ENCODE results near the gene SLC38A3.
"Not testable (repeated sequence)": the region's sequence is repeated elsewhere in the genome, so short reads cannot be mapped to it uniquely, and the experiment has no call there.

Gene SLC38A3

GRCh38 chr3:50242381-50242770 is 37.3 kb downstream of the SLC38A3 start:
- no peak for TF ChIP-seq CTCF (IDR thresholded peaks at IDR 0.05)
- H3K4me3 ChIP-seq (ENCODE audit: low read depth in 1 of 2, low read length in 1 of 2), result peak overlapping the region; percentile 99 to 100
- H3K4me1 ChIP-seq (ENCODE audit: control insufficient read depth in 1 of 2, insufficient read depth in 1 of 2, low read depth in 1 of 2, low read length in 1 of 2), result peaks cover 94 to 98% of the 10 kb centered on the region in 2 experiments
- peak overlapping the region; percentile 100 for H3K27ac ChIP-seq
- H3K36me3 ChIP-seq, result peaks cover 57% of the 10 kb centered on the region
- no peaks in the 10 kb centered on the region for H3K27me3 ChIP-seq
- no peaks in the 10 kb centered on the region for H3K9me3 ChIP-seq

GRCh38 chr3:50242851-50243542 is 37.9 kb downstream of the SLC38A3 start:
- peaks cover 100% of the 10 kb centered on the region in 2 experiments for H3K4me1 ChIP-seq (ENCODE audit: control insufficient read depth in 1 of 2, insufficient read depth in 1 of 2, low read depth in 1 of 2, low read length in 1 of 2)
- H3K27ac ChIP-seq, result peak overlapping the region; percentile 100
- TF ChIP-seq CTCF (IDR thresholded peaks at IDR 0.05), result peak; percentile 96
- peak overlapping the region; percentile 99 to 100 for H3K4me3 ChIP-seq (ENCODE audit: low read depth in 1 of 2, low read length in 1 of 2)
- H3K27me3 ChIP-seq, result no peaks in the 10 kb centered on the region
- H3K36me3 ChIP-seq, result peaks cover 64% of the 10 kb centered on the region
- no peaks in the 10 kb centered on the region for H3K9me3 ChIP-seq

GRCh38 chr3:50243543-50243895 is 38.4 kb downstream of the SLC38A3 start:
- Histone ChIP-seq H3K36me3 (peaks cover 69% of the 10 kb centered on the region), H3K27me3 (no peaks in the 10 kb centered on the region), H3K9me3 (no peaks in the 10 kb centered on the region), H3K4me3 (ENCODE audit: low read depth in 1 of 2, low read length in 1 of 2) (peak overlapping the region; percentile 99 to 100), H3K4me1 (ENCODE audit: control insufficient read depth in 1 of 2, insufficient read depth in 1 of 2, low read depth in 1 of 2, low read length in 1 of 2) (peaks cover 100% of the 10 kb centered on the region in 2 experiments), H3K27ac (peak overlapping the region; percentile 100)
- TF ChIP-seq CTCF (IDR thresholded peaks at IDR 0.05), result no peak

- H3K4me1 ChIP-seq (ENCODE audit: control insufficient read depth in 1 of 2, insufficient read depth in 1 of 2, low read depth in 1 of 2, low read length in 1 of 2), result peaks cover 100% of the 10 kb centered on the region in 2 experiments
- H3K27me3 ChIP-seq, H3K9me3 ChIP-seq: not testable (repeated sequence)
- peaks cover 71% of the 10 kb centered on the region for H3K36me3 ChIP-seq
- peak overlapping the region; percentile 99 to 100 for H3K4me3 ChIP-seq (ENCODE audit: low read depth in 1 of 2, low read length in 1 of 2)
- H3K27ac ChIP-seq, result peak overlapping the region; percentile 100
These were observed 39.7 kb downstream of the SLC38A3 start for GRCh38 chr3:50244813-50245212.

- Histone ChIP-seq H3K4me1 (ENCODE audit: control insufficient read depth in 1 of 2, insufficient read depth in 1 of 2, low read depth in 1 of 2, low read length in 1 of 2) (peaks cover 100% of the 10 kb centered on the region in 2 experiments), H3K4me3 (ENCODE audit: low read depth in 1 of 2, low read length in 1 of 2) (peak overlapping the region; percentile 66 to 99), H3K27me3 (no peaks in the 10 kb centered on the region), H3K9me3 (no peaks in the 10 kb centered on the region), H3K36me3 (peaks cover 71% of the 10 kb centered on the region), H3K27ac (peak overlapping the region; percentile 100)
- TF ChIP-seq CTCF (IDR thresholded peaks at IDR 0.05), result no peak
These were observed 40.2 kb downstream of the SLC38A3 start for GRCh38 chr3:50245251-50245745.

- H3K4me3 ChIP-seq (ENCODE audit: low read depth in 1 of 2, low read length in 1 of 2), result peak overlapping the region; percentile 66 to 99
- peaks cover 72% of the 10 kb centered on the region for H3K36me3 ChIP-seq
- peaks cover 97% of the 10 kb centered on the region in 2 experiments for H3K4me1 ChIP-seq (ENCODE audit: control insufficient read depth in 1 of 2, insufficient read depth in 1 of 2, low read depth in 1 of 2, low read length in 1 of 2)
- TF ChIP-seq CTCF (IDR thresholded peaks at IDR 0.05), result peak; percentile 97
- H3K9me3 ChIP-seq, result no peaks in the 10 kb centered on the region
- H3K27me3 ChIP-seq, result no peaks in the 10 kb centered on the region
- peak overlapping the region; percentile 100 for H3K27ac ChIP-seq
These were observed 40.9 kb downstream of the SLC38A3 start for GRCh38 chr3:50245831-50246516.

Measured in neutrophil (primary cell).